GM21786 (cell line): Measurements from ENCODE around the gene DYNAP.

Experiments used
- ATAC-seq: cut with Tn5 transposase; IDR thresholded peaks from one replicate; pipeline ENCODE4 v1.9.1; 2021; ENCODE audit not compliant: unreplicated experiment

Gene DYNAP

DNA sequence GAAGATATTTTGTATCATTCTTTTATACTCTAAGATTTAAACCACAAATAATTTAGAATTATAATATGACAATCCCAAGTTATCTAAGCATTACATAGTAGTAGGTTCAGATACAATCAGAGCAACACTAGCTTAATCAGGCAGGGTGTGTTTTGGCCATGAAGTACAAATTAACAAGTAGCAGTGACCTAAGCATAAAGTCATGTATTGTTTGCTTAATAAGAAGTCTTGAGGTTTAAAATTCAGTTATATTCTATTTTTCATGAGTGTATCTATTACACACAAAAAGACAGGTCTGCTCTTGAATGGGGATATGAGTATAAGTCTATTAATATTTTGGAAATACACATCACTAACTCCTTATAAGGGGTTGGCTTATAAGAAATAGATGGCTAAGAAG is 39.9 kb downstream of the DYNAP start:
- no peak for ATAC-seq

DNA sequence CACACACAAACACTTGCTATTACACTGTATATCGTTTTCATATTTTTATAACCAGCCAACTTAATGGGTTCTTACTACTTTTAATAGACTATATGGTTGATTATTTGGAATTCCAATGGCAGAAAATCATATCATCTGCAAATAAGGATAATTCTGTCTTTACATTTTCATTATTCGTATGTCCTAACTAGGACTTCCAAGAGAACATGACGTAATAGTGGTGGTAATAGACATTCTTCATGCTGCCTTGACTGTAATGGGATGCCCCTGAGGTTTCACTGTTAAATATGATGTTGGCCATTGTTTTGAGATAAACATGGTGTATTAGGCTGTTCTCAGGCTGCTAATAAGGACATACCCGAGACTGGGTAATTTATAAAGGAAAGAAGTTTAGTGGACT is 45.2 kb downstream of the DYNAP start:
- no peak for ATAC-seq

DNA sequence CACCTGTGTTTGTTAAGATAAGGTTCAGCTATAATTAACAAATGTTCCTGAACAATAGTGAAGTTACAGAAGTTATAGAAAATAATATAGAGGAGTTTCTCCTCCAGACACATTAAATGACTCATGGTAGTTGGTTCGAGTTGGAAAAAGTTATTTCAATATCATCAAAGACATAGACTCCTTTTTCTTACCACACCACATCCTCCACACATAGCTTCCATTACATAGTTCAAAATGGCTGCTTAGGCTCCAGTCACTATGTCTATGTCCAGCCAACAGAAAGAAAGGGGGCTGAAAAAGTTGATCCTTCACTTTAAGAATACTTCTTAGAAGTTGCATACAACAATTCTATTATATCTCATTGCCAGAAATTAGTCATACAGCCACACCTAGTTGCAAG is 50.7 kb downstream of the DYNAP start:
- no peak for ATAC-seq

DNA sequence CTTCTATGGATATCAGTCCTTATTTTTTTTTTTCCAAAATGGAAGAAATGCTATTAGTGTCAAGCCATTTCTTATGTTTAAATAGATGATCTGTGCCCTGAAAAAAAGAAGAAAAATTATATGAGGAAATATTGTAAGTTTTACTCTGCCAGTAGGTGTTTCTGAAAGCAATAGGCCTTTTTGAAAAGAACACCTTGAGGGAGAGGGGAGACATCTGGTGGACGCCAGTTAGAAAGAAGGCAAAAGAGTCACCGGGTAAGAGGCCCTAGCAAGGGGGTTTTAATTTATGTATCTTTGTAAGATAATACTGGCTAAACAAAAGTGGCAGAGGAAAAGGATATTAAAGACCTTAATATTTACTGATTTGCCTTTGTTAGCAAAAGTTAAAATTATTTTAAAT is 56.1 kb downstream of the DYNAP start:
- ATAC-seq: no peak
